Activated CD8-positive, alpha-beta T cell treated with anti-CD3 and anti-CD28 coated beads, Interleukin-2, amount 10 ng/mL, durations not matched to agents 7 days and 5 days (primary cell): Measurements from ENCODE around the gene STAT6. TPM values are rescaled to one million over a fixed set of nuclear protein-coding genes. Genes with fewer than 3 reads are reported as not detected.
A peak's percentile ranks its signal among the peaks of the same experiment; 100 is the strongest.

ENCODE experiments used
- ATAC-seq: fragments of 150-1000 bp; cut with Tn5 transposase; one replicate; pipeline ENCODE4 v1.10.0; 2021; ENCODE audit warnings: moderate library complexity
- CTCF ChIA-PET: fragments of 350-600 bp; sonication (Branson Sonifier 250); formaldehyde crosslinking; loops from one replicate; lab custom pipeline; 2021; ENCODE audit warnings: antibody characterized with exemption; lab: Charles Lee
- POLR2A ChIA-PET: fragments of 350-600 bp; sonication (Branson Sonifier 250); formaldehyde crosslinking; loops from one replicate; lab custom pipeline; 2021; ENCODE audit warnings: antibody characterized with exemption; lab: Charles Lee
- DNase-seq: peaks from one replicate; pipeline ENCODE4 v3.0.0-alpha.2; 2020
- H3K27ac Mint-ChIP-seq: one replicate; pipeline ENCODE4 v1.8.0; 2021; ENCODE audit warnings: mild to moderate bottlenecking, mixed read lengths
- H3K27me3 Mint-ChIP-seq: one replicate; pipeline ENCODE4 v1.8.0; 2021; ENCODE audit warnings: low read depth, mixed read lengths
- H3K36me3 Mint-ChIP-seq: one replicate; pipeline ENCODE4 v1.8.0; 2021; ENCODE audit warnings: low read depth, mixed read lengths
- H3K4me1 Mint-ChIP-seq: one replicate; pipeline ENCODE4 v1.8.0; 2021; ENCODE audit warnings: low read depth, mixed read lengths
- H3K4me3 Mint-ChIP-seq: one replicate; pipeline ENCODE4 v1.8.0; 2021; ENCODE audit warnings: mild to moderate bottlenecking, mixed read lengths
- H3K9me3 Mint-ChIP-seq: one replicate; pipeline ENCODE4 v1.8.0; 2022; ENCODE audit warnings: mixed read lengths; ENCODE audit not compliant: insufficient read depth
- total RNA-seq, 2 experiments: library from RNA; stranded (reverse); gene quantifications; one replicate each; pipeline ENCODE4 v1.2.3, GENCODE V29; 2021

Gene STAT6
- total RNA-seq, 2 experiments from 2014 or later, result 189 TPM

DNA sequence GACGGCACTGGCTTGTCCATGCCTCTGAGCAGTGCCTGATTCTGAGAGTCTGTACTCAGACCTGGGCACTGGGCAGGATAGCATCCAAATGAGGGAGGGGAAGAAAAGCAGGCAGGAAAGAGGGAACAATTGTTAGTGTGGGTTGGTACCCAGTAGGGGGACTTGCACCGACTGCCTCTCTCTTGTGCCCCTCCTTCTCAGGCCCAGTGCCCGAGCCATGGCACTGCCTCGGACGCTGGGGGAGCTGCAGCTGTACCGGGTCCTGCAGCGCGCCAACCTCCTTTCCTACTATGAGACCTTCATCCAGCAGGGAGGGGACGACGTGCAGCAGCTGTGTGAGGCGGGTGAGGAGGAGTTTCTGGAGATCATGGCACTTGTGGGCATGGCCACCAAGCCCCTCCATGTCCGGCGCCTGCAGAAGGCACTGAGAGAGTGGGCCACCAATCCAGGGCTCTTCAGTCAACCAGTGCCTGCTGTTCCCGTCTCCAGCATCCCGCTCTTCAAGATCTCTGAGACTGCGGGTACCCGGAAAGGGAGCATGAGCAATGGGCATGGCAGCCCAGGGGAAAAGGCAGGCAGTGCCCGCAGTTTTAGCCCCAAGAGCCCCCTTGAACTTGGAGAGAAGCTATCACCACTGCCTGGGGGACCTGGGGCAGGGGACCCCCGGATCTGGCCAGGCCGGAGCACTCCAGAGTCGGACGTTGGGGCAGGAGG lies 20.1 kb downstream of the STAT6 start:
- H3K4me1 Mint-ChIP-seq, result peaks cover 68% of the 10 kb centered on the region
- ChIA-PET CTCF (interaction anchor here (1.1 to 18.4 kb wide), 8 partner anchors 12 to 89 kb away, joined by 3 to 233 read pairs (median 10); partner anchors contain the start of genes NEMP1 and STAT6), POLR2A (interaction anchor here (1.3 to 5.1 kb wide), 6 partner anchors 9 to 22 kb away, joined by 5 to 58 read pairs (median 44); partner anchors contain the start of genes NEMP1 and STAT6)
- DNase-seq (no peak), ATAC-seq (no peak)
- H3K9me3 Mint-ChIP-seq, result no peaks in the 10 kb centered on the region
- H3K27ac Mint-ChIP-seq, result peak overlapping the region; percentile 61
- H3K4me3 Mint-ChIP-seq, result peak overlapping the region; percentile 93
- H3K27me3 Mint-ChIP-seq, result no peaks in the 10 kb centered on the region
- H3K36me3 Mint-ChIP-seq, result peaks cover 42% of the 10 kb centered on the region

DNA sequence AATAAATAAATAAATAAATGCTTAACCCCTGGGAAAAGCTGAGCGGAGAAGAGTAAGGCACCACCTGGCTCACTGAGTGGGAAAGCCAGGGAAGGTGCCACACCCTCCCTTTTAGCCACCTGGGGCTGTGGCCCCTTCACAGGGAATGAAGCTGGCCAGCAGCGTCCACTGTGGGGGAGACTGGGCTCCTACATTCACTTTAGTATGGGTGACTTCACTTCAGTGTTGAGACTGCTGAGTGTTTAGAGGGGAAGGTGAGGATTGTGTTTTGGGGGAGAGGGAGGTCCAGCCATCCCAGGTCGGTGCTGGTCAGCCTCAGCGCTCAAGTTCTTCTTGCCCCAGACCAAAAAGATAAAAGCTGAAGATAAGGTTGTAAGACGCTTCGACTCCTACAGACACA lies 20.7 kb downstream of the STAT6 start:
- ATAC-seq, result no peak
- Mint-ChIP-seq H3K9me3 (no peaks in the 10 kb centered on the region), H3K36me3 (peaks cover 41% of the 10 kb centered on the region), H3K27me3 (no peaks in the 10 kb centered on the region), H3K27ac (peak overlapping the region; percentile 61), H3K4me3 (peak overlapping the region; percentile 93), H3K4me1 (peaks cover 73% of the 10 kb centered on the region)
- ChIA-PET POLR2A (interaction anchor here (1.0 to 5.1 kb wide), 4 partner anchors 11 to 80 kb away, joined by 3 to 56 read pairs (median 30); partner anchors contain the start of genes NEMP1 and STAT6), CTCF (interaction anchor here (1.1 to 18.4 kb wide), 6 partner anchors 11 to 89 kb away, joined by 3 to 233 read pairs (median 7); partner anchors contain the start of gene STAT6)
- DNase-seq, result no peak

DNA sequence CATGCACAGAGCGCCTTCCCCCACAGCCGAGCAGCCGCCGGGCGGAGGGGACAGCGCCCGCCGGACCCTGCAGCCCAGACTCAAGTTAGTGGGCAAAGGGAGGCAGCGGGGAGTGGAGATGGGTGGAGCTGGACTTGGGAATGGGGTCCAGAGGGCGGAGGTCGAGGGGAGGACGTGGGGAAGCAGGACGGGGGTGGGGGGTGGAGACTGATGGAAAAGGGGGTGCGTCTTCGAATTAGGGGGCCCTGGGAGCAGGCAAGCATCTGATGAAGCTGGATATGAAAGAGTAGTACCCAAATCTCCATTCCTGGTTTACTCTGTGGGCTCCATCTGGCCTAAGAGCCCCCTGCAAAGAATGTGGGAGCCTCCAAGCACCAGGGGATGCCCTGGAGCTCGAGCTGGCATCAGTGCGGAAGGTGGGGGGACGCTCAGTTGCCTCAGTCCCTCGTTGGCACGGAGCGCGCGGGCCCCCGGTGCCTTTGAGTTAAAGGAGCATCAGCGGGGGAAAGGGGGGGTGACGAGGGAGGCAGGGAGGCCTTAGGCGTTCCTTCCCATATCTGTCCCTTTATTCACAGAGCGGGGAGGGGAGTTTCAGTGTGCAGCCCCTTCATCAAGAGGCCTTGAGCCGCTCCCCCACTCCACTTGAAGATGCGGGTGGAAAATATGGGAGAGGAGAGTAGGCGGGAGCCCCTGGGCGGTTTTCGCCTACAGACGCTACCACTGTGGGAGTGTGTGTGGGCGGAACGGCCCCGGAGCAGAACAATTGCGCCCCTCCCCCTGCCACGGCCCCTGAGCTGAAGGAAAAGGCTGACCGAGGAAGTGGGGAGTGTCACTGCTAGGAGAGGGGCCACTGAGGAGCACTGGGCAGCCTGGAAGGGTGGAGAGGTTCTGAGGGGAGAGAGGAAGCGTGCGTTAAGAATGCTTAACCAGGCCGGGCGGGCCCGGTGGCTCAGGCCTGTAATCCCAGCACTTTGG lies 21.6 kb downstream of the STAT6 start:
- CTCF ChIA-PET, result interaction anchor here (0.8 to 18.4 kb wide), 5 partner anchors 10 to 88 kb away, joined by 3 to 233 read pairs (median 8); partner anchors contain the start of gene STAT6

DNA sequence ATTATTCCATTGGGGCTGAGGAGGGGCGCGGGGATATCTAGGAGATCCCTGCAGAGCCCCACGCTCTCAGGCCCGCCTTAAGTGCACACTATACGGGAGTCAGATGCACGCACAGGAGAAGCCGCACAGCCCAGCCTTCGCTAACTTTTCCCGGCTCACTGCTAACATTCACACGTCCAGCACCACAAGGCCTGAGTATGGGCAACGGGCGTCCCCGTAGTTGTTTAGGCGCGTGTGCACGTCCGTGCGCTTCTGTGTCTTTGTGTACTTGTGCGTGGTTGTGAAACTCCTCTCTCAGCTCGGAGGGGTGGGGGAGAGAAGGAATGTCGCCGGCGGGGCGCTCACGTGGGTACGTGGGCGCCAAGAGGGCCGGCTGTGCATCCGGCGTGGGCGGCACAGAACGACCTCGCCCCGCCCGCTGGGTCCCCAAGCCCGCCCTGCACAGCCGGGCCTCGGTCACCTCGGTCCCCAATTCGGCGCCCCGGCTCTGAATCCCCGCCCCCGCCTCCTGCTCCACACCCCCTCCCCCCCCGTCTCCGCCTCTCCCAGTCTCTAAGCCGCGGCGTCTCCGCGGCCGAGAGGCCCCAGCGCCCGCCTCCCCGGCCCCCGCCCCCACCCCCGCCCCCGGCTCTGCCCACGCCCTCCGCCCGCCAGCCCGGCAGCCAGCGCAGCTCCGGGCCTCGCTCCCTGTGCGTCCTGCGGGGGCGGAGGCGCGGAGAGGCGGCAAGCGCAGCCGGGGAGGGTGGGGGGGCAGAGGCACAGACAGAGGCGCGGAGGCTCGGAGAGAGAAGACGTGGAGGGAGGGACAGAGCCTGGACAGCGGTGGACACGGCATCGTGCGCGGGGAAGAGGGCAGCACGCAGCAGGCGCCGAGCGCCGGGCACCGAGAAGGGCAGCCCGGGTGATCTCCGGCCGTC lies 22.6 kb downstream of the STAT6 start, which contains the start of gene NAB2:
Gene NAB2, plus strand, starts transcription at position 761 of the 917 bp plus-strand sequence. CDS start 158 bp downstream, outside the sequence.
- Mint-ChIP-seq H3K27me3 (no peaks in the 10 kb centered on the region), H3K27ac (peak within 1 kb of the TSS; percentile 97), H3K4me1 (peaks cover 69% of the 10 kb centered on the region), H3K4me3 (peak within 1 kb of the TSS; percentile 93), H3K36me3 (peaks cover 28% of the 10 kb centered on the region), H3K9me3 (no peaks in the 10 kb centered on the region)
- ChIA-PET CTCF (interaction anchor here (0.8 to 18.4 kb wide), 5 partner anchors 9 to 87 kb away, joined by 3 to 233 read pairs (median 8); partner anchors contain the start of gene STAT6), POLR2A (interaction anchor here (1.2 to 5.1 kb wide), 3 partner anchors 10 to 42 kb away, joined by 3 to 56 read pairs (median 55); partner anchors contain the start of genes NEMP1 and STAT6)
- peak; percentile 78 for ATAC-seq
- DNase-seq, result peak; percentile 98

More for the DNA sequence above, 21.6 kb downstream of the STAT6 start:
- DNase-seq (peak; percentile 70), ATAC-seq (no peak)
- Mint-ChIP-seq H3K4me3 (peak overlapping the region; percentile 93), H3K27ac (peak overlapping the region; percentile 88), H3K9me3 (no peaks in the 10 kb centered on the region), H3K4me1 (peaks cover 75% of the 10 kb centered on the region), H3K36me3 (peaks cover 34% of the 10 kb centered on the region), H3K27me3 (no peaks in the 10 kb centered on the region)
- POLR2A ChIA-PET, result interaction anchor here (1.0 to 5.1 kb wide), 4 partner anchors 10 to 79 kb away, joined by 3 to 56 read pairs (median 30); partner anchors contain the start of genes NEMP1 and STAT6

DNA sequence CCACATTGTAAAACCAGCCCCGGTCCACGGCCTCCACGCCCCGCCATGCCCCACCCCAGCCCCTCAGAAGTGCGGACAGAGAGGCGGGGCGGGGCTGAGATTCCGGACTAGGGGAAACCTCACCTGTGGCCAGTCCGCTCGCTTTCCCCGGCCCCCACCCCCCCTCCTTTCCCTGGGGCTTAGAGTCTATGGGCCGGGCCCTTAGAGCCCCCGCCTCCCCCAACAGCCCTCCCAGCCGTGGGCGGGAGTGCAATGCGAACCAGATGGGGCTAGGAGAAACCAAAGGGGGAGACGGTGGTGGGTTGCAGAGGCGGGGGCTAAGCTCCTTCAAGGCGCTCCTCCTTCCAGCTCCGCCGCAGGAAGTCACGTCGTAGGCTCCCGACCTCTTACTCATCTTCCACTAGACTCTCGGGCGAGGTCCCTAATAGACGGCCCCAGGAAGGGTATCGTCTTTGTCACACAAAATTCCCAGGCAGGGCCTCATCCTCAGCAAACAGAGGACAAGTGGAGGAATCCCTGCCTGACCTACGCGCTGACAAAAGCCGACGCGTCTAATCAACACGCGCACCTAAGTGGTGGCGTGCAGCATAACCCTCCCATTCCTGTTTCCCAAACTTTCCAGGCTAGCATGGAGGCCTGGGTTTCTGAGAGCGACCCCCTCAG lies 23.3 kb downstream of the STAT6 start:
- ATAC-seq, result peak; percentile 38
- ChIA-PET CTCF (interaction anchor here (12.4 to 18.4 kb wide), 2 partner anchors 18 to 19 kb away, joined by 190 to 233 read pairs; partner anchors contain the start of gene STAT6), POLR2A (interaction anchor here (0.8 to 5.1 kb wide), 6 partner anchors 9 to 41 kb away, joined by 3 to 56 read pairs (median 5); partner anchors contain the start of genes NEMP1 and STAT6)
- H3K9me3 Mint-ChIP-seq, result no peaks in the 10 kb centered on the region
- H3K27me3 Mint-ChIP-seq, result no peaks in the 10 kb centered on the region
- peak; percentile 87 for DNase-seq
- H3K4me3 Mint-ChIP-seq, result peak overlapping the region; percentile 90
- peaks cover 21% of the 10 kb centered on the region for H3K36me3 Mint-ChIP-seq
- H3K4me1 Mint-ChIP-seq, result peaks cover 61% of the 10 kb centered on the region
- H3K27ac Mint-ChIP-seq, result peak overlapping the region; percentile 97

DNA sequence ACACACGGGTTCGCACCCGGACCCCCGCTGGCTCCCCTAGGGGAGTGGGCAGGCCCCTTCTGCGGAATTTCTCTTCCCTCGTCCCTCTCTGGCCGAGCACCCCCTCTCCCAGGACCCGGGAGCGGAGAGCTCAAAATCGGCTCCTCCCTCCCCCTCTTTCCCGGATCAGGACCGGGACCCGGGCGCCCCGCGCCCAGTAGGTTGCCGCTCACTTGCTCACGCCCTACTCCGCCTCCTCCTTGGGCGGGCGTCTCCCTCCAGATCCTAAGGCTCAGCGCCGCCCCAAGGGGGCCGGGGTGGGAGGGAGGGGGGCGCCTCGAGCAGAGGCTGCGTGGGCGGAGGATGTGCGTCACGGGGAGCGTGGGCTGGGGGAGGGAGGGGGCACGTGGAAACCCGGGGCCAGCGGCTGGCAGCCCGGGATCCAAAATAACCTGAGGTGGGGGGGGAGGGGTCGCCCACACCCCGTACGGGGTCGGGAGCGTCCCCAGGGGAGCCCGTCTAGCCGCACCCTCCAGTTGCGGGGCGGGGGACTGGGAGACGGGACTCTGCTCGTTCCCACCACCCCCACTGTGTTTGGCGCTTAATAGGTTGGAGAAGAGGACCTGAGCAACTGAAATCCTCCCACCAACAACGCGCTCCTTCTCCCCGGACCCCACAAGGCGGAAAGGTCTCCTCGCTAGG lies 24.0 kb downstream of the STAT6 start:
- H3K36me3 Mint-ChIP-seq, result peaks cover 14% of the 10 kb centered on the region
- no peaks in the 10 kb centered on the region for H3K27me3 Mint-ChIP-seq
- peak overlapping the region; percentile 90 for H3K4me3 Mint-ChIP-seq
- ChIA-PET POLR2A (interaction anchor here (0.6 to 5.1 kb wide), 7 partner anchors 8 to 449 kb away, joined by 3 to 56 read pairs (median 4); partner anchors contain the start of genes NEMP1 and STAT6), CTCF (interaction anchor here (12.4 to 18.4 kb wide), 2 partner anchors 17 to 20 kb away, joined by 190 to 233 read pairs; partner anchors contain the start of gene STAT6)
- peak overlapping the region; percentile 97 for H3K27ac Mint-ChIP-seq
- H3K4me1 Mint-ChIP-seq, result peaks cover 54% of the 10 kb centered on the region
- H3K9me3 Mint-ChIP-seq, result no peaks in the 10 kb centered on the region
- ATAC-seq, result peak; percentile 48
- DNase-seq, result peak; percentile 89

DNA sequence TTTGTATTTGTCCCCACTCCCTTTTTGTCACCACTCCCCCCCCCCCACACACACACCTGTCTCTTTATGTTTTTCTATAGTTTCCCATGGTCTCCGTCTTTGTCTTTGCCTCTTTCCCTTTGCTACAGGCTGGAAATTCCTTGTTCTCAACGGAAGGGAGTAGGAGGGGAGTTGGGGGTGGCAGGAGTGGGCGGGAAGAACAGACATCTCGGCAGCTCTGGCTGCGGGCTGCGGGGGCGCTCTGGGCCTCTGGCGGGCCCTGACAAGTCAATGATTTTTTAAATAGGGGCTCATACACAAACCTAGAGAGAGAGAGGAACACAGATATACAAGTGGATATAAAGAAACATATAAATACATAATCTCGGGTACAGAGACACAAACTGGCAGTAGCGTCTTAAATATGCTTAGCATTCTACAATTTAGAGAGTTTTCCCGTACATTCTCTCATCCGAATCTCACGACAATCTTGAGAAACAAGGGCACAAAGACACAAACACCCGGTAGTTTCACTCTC lies 24.6 kb downstream of the STAT6 start:
- peaks cover 48% of the 10 kb centered on the region for H3K4me1 Mint-ChIP-seq
- ChIA-PET CTCF (interaction anchor here (12.4 to 18.4 kb wide), 2 partner anchors 17 to 21 kb away, joined by 190 to 233 read pairs; partner anchors contain the start of gene STAT6), POLR2A (interaction anchor here (1.0 to 5.1 kb wide), 4 partner anchors 7 to 24 kb away, joined by 4 to 56 read pairs (median 30); partner anchors contain the start of genes NEMP1 and STAT6)
- DNase-seq (peak; percentile 56), ATAC-seq (no peak)
- no peaks in the 10 kb centered on the region for H3K9me3 Mint-ChIP-seq
- H3K36me3 Mint-ChIP-seq, result peaks cover 12% of the 10 kb centered on the region
- H3K4me3 Mint-ChIP-seq, result peak overlapping the region; percentile 87
- H3K27me3 Mint-ChIP-seq, result no peaks in the 10 kb centered on the region
- H3K27ac Mint-ChIP-seq, result peak overlapping the region; percentile 97

DNA sequence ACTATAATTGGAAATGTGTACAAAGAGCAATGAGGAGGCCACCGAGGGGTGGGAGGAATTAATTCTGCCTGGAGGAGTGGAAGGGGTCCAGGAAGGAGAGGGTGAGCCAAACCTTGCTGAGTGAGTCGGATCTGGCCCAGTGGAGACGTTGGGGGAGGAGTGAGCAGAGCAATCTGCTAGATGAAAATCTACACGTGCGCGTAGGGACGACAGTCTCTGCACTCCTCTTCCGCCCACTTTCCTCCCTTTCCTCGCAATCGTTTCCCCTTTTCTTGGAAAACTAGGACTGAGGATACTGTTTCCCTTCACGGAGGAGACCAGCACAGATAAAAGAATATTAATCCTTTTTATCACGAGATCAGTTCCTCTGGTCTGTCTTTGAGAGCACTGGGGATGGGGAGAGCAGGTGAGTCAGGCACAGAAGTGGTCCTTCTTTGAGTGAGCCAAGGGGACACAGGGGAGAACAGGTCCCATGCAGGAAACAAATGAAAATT lies 25.1 kb downstream of the STAT6 start:
- ATAC-seq, result no peak
- POLR2A ChIA-PET, result interaction anchor here (1.0 to 5.1 kb wide), 4 partner anchors 7 to 25 kb away, joined by 4 to 56 read pairs (median 30); partner anchors contain the start of genes NEMP1 and STAT6
- DNase-seq, result peak; percentile 43
- H3K4me3 Mint-ChIP-seq, result peak overlapping the region; percentile 87
- H3K27ac Mint-ChIP-seq, result peak overlapping the region; percentile 97
- H3K4me1 Mint-ChIP-seq, result peaks cover 47% of the 10 kb centered on the region
- no peaks in the 10 kb centered on the region for H3K9me3 Mint-ChIP-seq
- peaks cover 8% of the 10 kb centered on the region for H3K36me3 Mint-ChIP-seq
- H3K27me3 Mint-ChIP-seq, result no peaks in the 10 kb centered on the region
- CTCF ChIA-PET, result interaction anchor here (2.0 to 18.4 kb wide), 3 partner anchors 16 to 21 kb away, joined by 7 to 233 read pairs (median 190); partner anchors contain the start of gene STAT6
